Endothelial cell of umbilical vein (primary cell): Measurements from ENCODE around the gene DAPK3. TPM values are rescaled to one million over a fixed set of nuclear protein-coding genes. Genes with fewer than 3 reads are reported as not detected.

ENCODE experiments used
- BruUV-seq: library from RNA; stranded (reverse); fragments of 400-500 nt; replicated peaks from 2 replicates; lab custom pipeline; 2021; lab: Mats Ljungman, UMichigan
- CTCF ChIA-PET: fragments of 300-600, 350-600 bp; sonication (Branson Sonifier 250); formaldehyde crosslinking; loops from one replicate; lab custom pipeline; 2021; ENCODE audit warnings: antibody characterized with exemption, inconsistent platforms; lab: Charles Lee
- POLR2A ChIA-PET: fragments of 300-600, 350-600 bp; sonication (Branson Sonifier 250); formaldehyde crosslinking; loops from one replicate; lab custom pipeline; 2021; ENCODE audit warnings: antibody characterized with exemption, inconsistent platforms; lab: Charles Lee
- DNase-seq: peaks from one replicate; pipeline ENCODE4 v3.0.0-alpha.2; 2011; ENCODE audit warnings: low read depth, low spot score
- FAIRE-seq: peaks from 2 replicates; lab custom pipeline; 2011; peaks lifted over from hg19 to GRCh38; lab: Jason Lieb, UNC
- H2AFZ ChIP-seq: 2 replicates; pipeline ENCODE4 v1.6.0; 2012; ENCODE audit warnings: low read depth, low read length, control low read depth, inconsistent platforms
- H3K27ac ChIP-seq: 2 replicates; pipeline ENCODE4 v1.5.1; 2011; ENCODE audit warnings: low read depth, mild to moderate bottlenecking, control low read depth, low read length, moderate library complexity; ENCODE audit not compliant: insufficient read depth
- H3K27me3 ChIP-seq, 2 experiments: 2 replicates each; pipeline versions ENCODE4 v1.6.0 to v1.6.1; 2011; ENCODE audit warnings: low read length in 2 of 2, mixed read lengths in 1 of 2; ENCODE audit not compliant: control insufficient read depth in 2 of 2, insufficient read depth in 2 of 2
- H3K36me3 ChIP-seq, 2 experiments: 2 replicates in 1 of 2; 3 replicates in 1 of 2; pipeline ENCODE4 v1.5.1; 2011; ENCODE audit warnings: low read length in 2 of 2, mild to moderate bottlenecking in 1 of 2, moderate library complexity in 1 of 2; ENCODE audit not compliant: control insufficient read depth in 2 of 2, insufficient read depth in 2 of 2; ENCODE audit errors: extremely low read depth in 1 of 2
- H3K4me1 ChIP-seq: 3 replicates; pipeline ENCODE4 v1.5.1; 2011; ENCODE audit warnings: mild to moderate bottlenecking, low read length; ENCODE audit not compliant: control insufficient read depth, insufficient read depth; ENCODE audit errors: extremely low read depth
- H3K4me2 ChIP-seq: 2 replicates; pipeline ENCODE4 v1.6.1; 2011; ENCODE audit warnings: low read length, control low read depth, mixed read lengths; ENCODE audit not compliant: insufficient read depth
- H3K4me3 ChIP-seq, 3 experiments: fragments of 200-600 bp in 1 of 3; sonication (generic), shearing (Covaris generic) in 1 of 3; replicated peaks in 1 of 3; 2 replicates each; pipeline ENCODE4 v1.5.1; 2011 to 2016; ENCODE audit warnings: control low read depth in 3 of 3, low read length in 3 of 3, mild to moderate bottlenecking in 2 of 3, inconsistent platforms in 1 of 3, low read depth in 1 of 3, moderate library complexity in 1 of 3; ENCODE audit not compliant: insufficient read depth in 1 of 3
- H3K79me2 ChIP-seq: 2 replicates; pipeline ENCODE4 v1.6.0; 2012; ENCODE audit warnings: low read length, inconsistent platforms; ENCODE audit not compliant: control insufficient read depth, insufficient read depth
- H3K9ac ChIP-seq: replicated peaks from 2 replicates; pipeline ENCODE3; 2011; ENCODE audit warnings: low read length, control low read depth; ENCODE audit not compliant: insufficient read depth; ENCODE audit errors: extremely low read depth
- H3K9me1 ChIP-seq: replicated peaks from 3 replicates; pipeline ENCODE4 v1.6.0; 2011; ENCODE audit warnings: mild to moderate bottlenecking, low read length; ENCODE audit not compliant: control insufficient read depth, insufficient read depth; ENCODE audit errors: extremely low read depth
- H3K9me3 ChIP-seq: replicated peaks from 2 replicates; pipeline ENCODE4 v1.5.1; 2012; ENCODE audit warnings: low read length, inconsistent platforms; ENCODE audit not compliant: control insufficient read depth, insufficient read depth
- H4K20me1 ChIP-seq: replicated peaks from 2 replicates; pipeline ENCODE3; 2011; ENCODE audit warnings: mild to moderate bottlenecking, low read length; ENCODE audit not compliant: control insufficient read depth, insufficient read depth; ENCODE audit errors: extremely low read depth
- CTCF ChIP-seq, 2 donors: IDR thresholded peaks; 1 replicate in 1 of 2; 2 replicates in 1 of 2; pipeline ENCODE4 v1.5.1; 2011; ENCODE audit warnings: low read length in 2 of 2, mild to moderate bottlenecking in 2 of 2, moderate library complexity in 2 of 2, control low read depth in 1 of 2, inconsistent platforms in 1 of 2, low read depth in 1 of 2; ENCODE audit not compliant: insufficient read depth in 1 of 2; ENCODE audit errors: extremely low read depth in 1 of 2
- EZH2 ChIP-seq: IDR thresholded peaks from 2 replicates; pipeline ENCODE4 v1.6.1; 2012; ENCODE audit warnings: borderline replicate concordance, low read depth, mild to moderate bottlenecking, moderate library complexity, low read length, inconsistent platforms; ENCODE audit not compliant: severe bottlenecking
- FOS ChIP-seq: IDR thresholded peaks from 2 replicates; pipeline ENCODE4 v1.6.1; 2011; ENCODE audit warnings: mild to moderate bottlenecking, low read length, moderate library complexity, borderline replicate concordance; ENCODE audit not compliant: insufficient read depth
- GATA2 ChIP-seq: IDR thresholded peaks from 2 replicates; pipeline ENCODE4 v1.7.0; 2011; ENCODE audit warnings: low read depth, mild to moderate bottlenecking, moderate library complexity, mixed read lengths, low read length; ENCODE audit not compliant: insufficient read length, insufficient read depth
- JUN ChIP-seq: IDR thresholded peaks from 2 replicates; pipeline ENCODE4 v1.6.1; 2011; ENCODE audit warnings: borderline replicate concordance, low read depth; ENCODE audit not compliant: insufficient read length, insufficient read depth
- MYC ChIP-seq: IDR thresholded peaks from one replicate; pipeline ENCODE4 v1.6.1; 2011; ENCODE audit warnings: mild to moderate bottlenecking, low read depth, low read length
- POLR2A ChIP-seq: IDR thresholded peaks from 2 replicates; pipeline ENCODE4 v1.6.1; 2012; ENCODE audit warnings: low read depth, mild to moderate bottlenecking, control low read depth, low read length
- POLR2AphosphoS5 ChIP-seq: IDR thresholded peaks from 2 replicates; pipeline ENCODE4 v1.6.1; 2012; ENCODE audit warnings: low read depth, mild to moderate bottlenecking, control low read depth, low read length, moderate library complexity; ENCODE audit not compliant: insufficient read depth
- dilution Hi-C: fragments of 300-500 bp; cut with MboI; formaldehyde crosslinking; loops from one replicate; pipeline ENCODE4 v1.15.0; 2019; ENCODE audit warnings: low sequenced_read_pairs; ENCODE audit not compliant: extremely low pct_ligation_motif_present
- intact Hi-C: fragments of 100-400 bp; cut with micrococcal nuclease; formaldehyde crosslinking; loops from one replicate; pipeline ENCODE4 v1.10.0; 2022
- polyA plus RNA-seq, 4 experiments: library from polyadenylated mRNA; depleted of rRNA in 3 of 4; stranded (reverse) in 3 of 4; unstranded in 1 of 4; fragments of >200 nt; gene quantifications; 2 replicates each; pipeline versions ENCODE4 v1.2.1 to v1.2.3, GENCODE V29; 2011 to 2012; ENCODE audit warnings: missing spikeins in 1 of 4
- total RNA-seq: library from RNA; stranded (reverse); gene quantifications from 2 replicates; pipeline ENCODE4 v1.2.3, GENCODE V29; 2021
- TF ChIP-seq, protein P1 (sequence below): IDR thresholded peaks from 2 replicates; pipeline ENCODE4 v1.6.1; 2011; ENCODE audit not compliant: insufficient read depth, insufficient read length

Gene DAPK3
- total and polyA plus RNA-seq, 2 donors (not counting 3 experiments of a cell fraction or from before 2014, with no cell fraction given): 157 to 175 TPM

GRCh38 chr19:4016903-4017638 lies 46.2 kb upstream of the DAPK3 start:
- DNase-seq (no peak), FAIRE-seq (no peak)
- Histone ChIP-seq H3K9me3 (no peaks in the 10 kb centered on the region), H3K9me1 (no peaks in the 10 kb centered on the region), H3K27ac (no peak overlapping the region), H3K4me1 (no peaks in the 10 kb centered on the region), H2AFZ (no peak overlapping the region), H3K9ac (no peak overlapping the region), H3K4me2 (no peak overlapping the region), H3K4me3 (no peak overlapping the region), H3K27me3 (no peaks in the 10 kb centered on the region), H4K20me1 (no peaks in the 10 kb centered on the region), H3K79me2 (peaks cover 21% of the 10 kb centered on the region), H3K36me3 (peaks cover 2 to 40% of the 10 kb centered on the region in 2 experiments)
- dilution Hi-C loops (no loop called here), intact Hi-C loops (no loop called here)
- ChIA-PET CTCF (no interaction called here), POLR2A (interaction anchor here (0.7 kb wide), 1 partner anchor 163 kb away, joined by 4 read pairs; no protein-coding TSS in a partner anchor)
- TF ChIP-seq EZH2 (no peak), GATA2 (no peak), MYC (no peak), CTCF (IDR thresholded peaks at IDR 0.05; ENCODE audit: extremely low read depth in 1 of 2, insufficient read depth in 1 of 2, low read depth in 1 of 2, low read length in 2 of 2) (no peak), JUN (no peak), POLR2AphosphoS5 (no peak), POLR2A (no peak), FOS (no peak)
- TF ChIP-seq, protein P1, sequence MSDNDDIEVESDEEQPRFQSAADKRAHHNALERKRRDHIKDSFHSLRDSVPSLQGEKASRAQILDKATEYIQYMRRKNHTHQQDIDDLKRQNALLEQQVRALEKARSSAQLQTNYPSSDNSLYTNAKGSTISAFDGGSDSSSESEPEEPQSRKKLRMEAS: no peak
- no TSS peak for BruUV-seq
